Lower lobe of right lung (tissue), 2 donors: ENCODE data around the gene SNX8. TPM values are rescaled to one million over a fixed set of nuclear protein-coding genes. Genes with fewer than 3 reads are reported as not detected.

Experiments
- ATAC-seq, 2 donors: fragments of 200-7000 bp; cut with Tn5 transposase; one replicate each; pipeline ENCODE4 v1.9.1; 2020 to 2022; ENCODE audit warnings: mild to moderate bottlenecking in 2 of 2, moderate library complexity in 2 of 2
- DNase-seq: peaks from one replicate; pipeline ENCODE4 v3.0.0-alpha.2; 2020
- H3K27ac ChIP-seq: fragments of 200-600 bp; one replicate; pipeline ENCODE4 v1.8.0; 2022
- H3K27me3 ChIP-seq: fragments of 200-600 bp; one replicate; pipeline ENCODE4 v1.8.0; 2022; ENCODE audit warnings: low read depth
- H3K36me3 ChIP-seq: fragments of 200-600 bp; one replicate; pipeline ENCODE4 v1.8.0; 2022; ENCODE audit warnings: mild to moderate bottlenecking
- H3K4me1 ChIP-seq: fragments of 200-600 bp; one replicate; pipeline ENCODE4 v1.8.0; 2022
- H3K4me3 ChIP-seq: fragments of 200-600 bp; one replicate; pipeline ENCODE4 v1.8.0; 2022; ENCODE audit warnings: mild to moderate bottlenecking
- H3K9me3 ChIP-seq: fragments of 200-600 bp; one replicate; pipeline ENCODE4 v1.8.0; 2022
- CTCF ChIP-seq: fragments of 200-600 bp; IDR thresholded peaks from one replicate; pipeline ENCODE4 v1.8.0; 2022; ENCODE audit warnings: antibody characterized with exemption, mild to moderate bottlenecking
- intact Hi-C: fragments of 100-400 bp; cut with DNase I; formaldehyde crosslinking; loops from one replicate; pipeline ENCODE4 v1.11.0; 2022
- total RNA-seq: library from RNA; stranded (reverse); fragmentation: NEBNext Ultra II Directional; extraction: Animal tissue kit (Norgen Biotek cat#: 25700); gene quantifications from one replicate; pipeline ENCODE4 v1.2.1, GENCODE V29; 2021
- donor health status: DM: no; HTN: yes; CAD: no; lungs with severe emphysema.

Gene SNX8
- total RNA-seq, 1 donor from 2014 or later = 43.1 TPM

GRCh38 chr7:2243458-2243857 is 70.8 kb downstream of the SNX8 start:
- intact Hi-C loops = no loop called here
- Histone ChIP-seq H3K36me3 (peaks cover 14% of the 10 kb centered on the region), H3K27ac (no peak overlapping the region), H3K27me3 (no peaks in the 10 kb centered on the region), H3K4me1 (peaks cover 35% of the 10 kb centered on the region), H3K4me3 (no peak overlapping the region), H3K9me3 (no peaks in the 10 kb centered on the region)
- DNase-seq = no peak
- ATAC-seq = no peak
- TF ChIP-seq CTCF = no peak

- H3K9me3 ChIP-seq = no peaks in the 10 kb centered on the region
- TF ChIP-seq CTCF = no peak
- H3K4me1 ChIP-seq = peaks cover 37% of the 10 kb centered on the region
- peaks cover 20% of the 10 kb centered on the region for H3K36me3 ChIP-seq
- DNase-seq (no peak), ATAC-seq (peak in 1 of 2 donors; percentile 3)
- H3K27me3 ChIP-seq = no peaks in the 10 kb centered on the region
- peak overlapping the region; percentile 99 for H3K4me3 ChIP-seq
- intact Hi-C loops = no loop called here
- H3K27ac ChIP-seq = peak overlapping the region; percentile 87
These were observed 71.5 kb downstream of the SNX8 start for GRCh38 chr7:2242541-2243429.

- peak; percentile 88 to 95 for ATAC-seq
- Histone ChIP-seq H3K4me3 (peak within 1 kb of the TSS; percentile 99), H3K27ac (peak within 1 kb of the TSS; percentile 87), H3K27me3 (no peaks in the 10 kb centered on the region), H3K9me3 (no peaks in the 10 kb centered on the region), H3K4me1 (peaks cover 41% of the 10 kb centered on the region), H3K36me3 (peaks cover 29% of the 10 kb centered on the region)
- no peak for TF ChIP-seq CTCF
- peak; percentile 89 for DNase-seq
- intact Hi-C loops = no loop called here
These were observed 72.4 kb downstream of the SNX8 start, which contains the start of the genes MRM2 and NUDT1 for GRCh38 chr7:2241580-2242540. Gene MRM2, minus strand, starts transcription at chr7:2242205. Its CDS starts 36 bp downstream, at chr7:2242169. Gene NUDT1, plus strand, starts transcription at chr7:2242226. Its CDS starts 2,349 bp downstream, at chr7:2244575.

GRCh38 chr7:2239242-2239641 is 75.0 kb downstream of the SNX8 start:
- DNase-seq (no peak), ATAC-seq (no peak)
- Histone ChIP-seq H3K36me3 (peaks cover 47% of the 10 kb centered on the region), H3K4me3 (no peak overlapping the region), H3K27me3 (no peaks in the 10 kb centered on the region), H3K9me3 (no peaks in the 10 kb centered on the region), H3K27ac (no peak overlapping the region), H3K4me1 (peaks cover 29% of the 10 kb centered on the region)
- intact Hi-C loops = no loop called here
- TF ChIP-seq CTCF = no peak

- peaks cover 50% of the 10 kb centered on the region for H3K36me3 ChIP-seq
- intact Hi-C loops = no loop called here
- TF ChIP-seq CTCF = no peak
- H3K4me1 ChIP-seq = peaks cover 26% of the 10 kb centered on the region
- H3K27ac ChIP-seq = peak overlapping the region; percentile 82
- DNase-seq (peak; percentile 88), ATAC-seq (peak; percentile 81 to 84)
- H3K27me3 ChIP-seq = no peaks in the 10 kb centered on the region
- H3K4me3 ChIP-seq = no peak overlapping the region
- no peaks in the 10 kb centered on the region for H3K9me3 ChIP-seq
These were observed 77.1 kb downstream of the SNX8 start for GRCh38 chr7:2237109-2237602.
